ENCODE measurements around the gene CHST5.

CHST5 gene

GRCh38 chr16:75495076-75495674, 40.7 kb downstream of the CHST5 start, which contains the start of gene CHST6:
CHST6 (minus strand) TSS chr16:75495441; CDS start chr16:75479828, 15,613 bp downstream.
- H3K4ac ChIP-seq (ENCODE audit: low read depth in 1 of 2, low read length in 2 of 2), result no peak within 1 kb of the TSS
- peaks cover 13% of the 10 kb centered on the region for H3K4me1 ChIP-seq (ENCODE audit: control insufficient read depth, insufficient read depth, low read depth, low read length)
- no peak within 1 kb of the TSS for H3K23ac ChIP-seq (ENCODE audit: low read length in 2 of 2)
- H3K18ac ChIP-seq (ENCODE audit: low read depth in 1 of 2, low read length in 2 of 2), result peak within 1 kb of the TSS in 1 of 2 experiments; percentile 30
- H3K4me3 ChIP-seq (ENCODE audit: insufficient read depth in 1 of 2, low read depth in 1 of 2, low read length in 2 of 2), result peak within 1 kb of the TSS; percentile 2 to 74
- no peaks in the 10 kb centered on the region for H3K9me3 ChIP-seq (ENCODE audit: control insufficient read depth, low read length)
- WGBS, result 2% methylated on average over 34 of the region's 43 CpGs
- H2BK12ac ChIP-seq (ENCODE audit: low read length in 2 of 2), result no peak within 1 kb of the TSS
- H2AK5ac ChIP-seq (ENCODE audit: low read length, severe bottlenecking), result peak within 1 kb of the TSS; percentile 22
- no peak within 1 kb of the TSS for H2BK5ac ChIP-seq (ENCODE audit: low read depth, low read length, poor library complexity, severe bottlenecking)
- peak within 1 kb of the TSS; percentile 75 for H3K4me2 ChIP-seq (ENCODE audit: low read length, poor library complexity, severe bottlenecking)
- peak within 1 kb of the TSS; percentile 75 for H2AFZ ChIP-seq (ENCODE audit: low read depth, low read length)
- peak within 1 kb of the TSS; percentile 15 for H4K8ac ChIP-seq (ENCODE audit: low read length)
- no peaks in the 10 kb centered on the region for H3K36me3 ChIP-seq (ENCODE audit: control insufficient read depth in 1 of 2, insufficient read depth in 2 of 2, low read depth in 1 of 2, low read length in 2 of 2)
- peak within 1 kb of the TSS; percentile 19 for H2BK120ac ChIP-seq (ENCODE audit: low read depth, low read length)
- H3K27me3 ChIP-seq (ENCODE audit: control insufficient read depth in 1 of 2, insufficient read depth in 1 of 2, low read length in 2 of 2), result peaks cover 39 to 43% of the 10 kb centered on the region in 2 experiments
- DNase-seq, result peak; percentile 16
- peak within 1 kb of the TSS; percentile 23 for H2BK15ac ChIP-seq (ENCODE audit: low read depth, poor library complexity, severe bottlenecking)
- H3K14ac ChIP-seq (ENCODE audit: low read length in 2 of 2), result peak within 1 kb of the TSS in 1 of 2 experiments; percentile 67
- no peak within 1 kb of the TSS for H3K27ac ChIP-seq (ENCODE audit: low read length, poor library complexity, severe bottlenecking)
- peak within 1 kb of the TSS; percentile 54 for H3K9ac ChIP-seq (ENCODE audit: low read length)
- no peaks in the 10 kb centered on the region for H3K79me1 ChIP-seq (replicated peaks; ENCODE audit: low read length, poor library complexity, severe bottlenecking)
- no peak within 1 kb of the TSS for H4K91ac ChIP-seq (ENCODE audit: low read length)

GRCh38 chr16:75494661-75495075, 41.2 kb downstream of the CHST5 start:
- Histone ChIP-seq H3K27me3 (ENCODE audit: control insufficient read depth in 1 of 2, insufficient read depth in 1 of 2, low read length in 2 of 2) (peaks cover 39 to 43% of the 10 kb centered on the region in 2 experiments), H2AFZ (ENCODE audit: low read depth, low read length) (peak overlapping the region; percentile 75), H3K79me1 (replicated peaks; ENCODE audit: low read length, poor library complexity, severe bottlenecking) (no peaks in the 10 kb centered on the region), H3K23ac (ENCODE audit: low read length in 2 of 2) (no peak overlapping the region), H2BK15ac (ENCODE audit: low read depth, poor library complexity, severe bottlenecking) (peak overlapping the region; percentile 23), H2BK5ac (ENCODE audit: low read depth, low read length, poor library complexity, severe bottlenecking) (no peak overlapping the region), H3K4me2 (ENCODE audit: low read length, poor library complexity, severe bottlenecking) (peak overlapping the region; percentile 75), H3K9ac (ENCODE audit: low read length) (peak overlapping the region; percentile 54), H3K4me3 (ENCODE audit: insufficient read depth in 1 of 2, low read depth in 1 of 2, low read length in 2 of 2) (peak overlapping the region in 1 of 2 experiments; percentile 74), H3K36me3 (ENCODE audit: control insufficient read depth in 1 of 2, insufficient read depth in 2 of 2, low read depth in 1 of 2, low read length in 2 of 2) (no peaks in the 10 kb centered on the region), H3K27ac (ENCODE audit: low read length, poor library complexity, severe bottlenecking) (no peak overlapping the region), H3K18ac (ENCODE audit: low read depth in 1 of 2, low read length in 2 of 2) (peak overlapping the region in 1 of 2 experiments; percentile 30), H3K14ac (ENCODE audit: low read length in 2 of 2) (no peak overlapping the region), H3K4me1 (ENCODE audit: control insufficient read depth, insufficient read depth, low read depth, low read length) (peaks cover 13% of the 10 kb centered on the region), H3K9me3 (ENCODE audit: control insufficient read depth, low read length) (no peaks in the 10 kb centered on the region), H4K91ac (ENCODE audit: low read length) (no peak overlapping the region), H4K8ac (ENCODE audit: low read length) (no peak overlapping the region), H2BK12ac (ENCODE audit: low read length in 2 of 2) (no peak overlapping the region), H2AK5ac (ENCODE audit: low read length, severe bottlenecking) (no peak overlapping the region), H3K4ac (ENCODE audit: low read depth in 1 of 2, low read length in 2 of 2) (no peak overlapping the region), H2BK120ac (ENCODE audit: low read depth, low read length) (no peak overlapping the region)
- DNase-seq, result no peak
- WGBS, result 6% methylated on average over 26 of the region's 26 CpGs

GRCh38 chr16:75494184-75494583, 41.7 kb downstream of the CHST5 start:
- Histone ChIP-seq H3K4me1 (ENCODE audit: control insufficient read depth, insufficient read depth, low read depth, low read length) (peaks cover 13% of the 10 kb centered on the region), H4K91ac (ENCODE audit: low read length) (no peak overlapping the region), H2AK5ac (ENCODE audit: low read length, severe bottlenecking) (no peak overlapping the region), H3K4ac (ENCODE audit: low read depth in 1 of 2, low read length in 2 of 2) (no peak overlapping the region), H2BK5ac (ENCODE audit: low read depth, low read length, poor library complexity, severe bottlenecking) (no peak overlapping the region), H2BK12ac (ENCODE audit: low read length in 2 of 2) (no peak overlapping the region), H3K18ac (ENCODE audit: low read depth in 1 of 2, low read length in 2 of 2) (no peak overlapping the region), H2BK15ac (ENCODE audit: low read depth, poor library complexity, severe bottlenecking) (no peak overlapping the region), H3K9ac (ENCODE audit: low read length) (no peak overlapping the region), H3K79me1 (replicated peaks; ENCODE audit: low read length, poor library complexity, severe bottlenecking) (no peaks in the 10 kb centered on the region), H3K36me3 (ENCODE audit: control insufficient read depth in 1 of 2, insufficient read depth in 2 of 2, low read depth in 1 of 2, low read length in 2 of 2) (no peaks in the 10 kb centered on the region), H3K4me3 (ENCODE audit: insufficient read depth in 1 of 2, low read depth in 1 of 2, low read length in 2 of 2) (peak overlapping the region in 1 of 2 experiments; percentile 74), H4K8ac (ENCODE audit: low read length) (no peak overlapping the region), H3K9me3 (ENCODE audit: control insufficient read depth, low read length) (no peaks in the 10 kb centered on the region), H3K14ac (ENCODE audit: low read length in 2 of 2) (no peak overlapping the region), H3K27me3 (ENCODE audit: control insufficient read depth in 1 of 2, insufficient read depth in 1 of 2, low read length in 2 of 2) (peaks cover 39 to 43% of the 10 kb centered on the region in 2 experiments), H2AFZ (ENCODE audit: low read depth, low read length) (no peak overlapping the region), H2BK120ac (ENCODE audit: low read depth, low read length) (no peak overlapping the region), H3K4me2 (ENCODE audit: low read length, poor library complexity, severe bottlenecking) (peak overlapping the region; percentile 75), H3K27ac (ENCODE audit: low read length, poor library complexity, severe bottlenecking) (no peak overlapping the region), H3K23ac (ENCODE audit: low read length in 2 of 2) (no peak overlapping the region)
- WGBS, result 86% methylated on average over 4 of the region's 5 CpGs
- DNase-seq, result no peak

- H3K14ac ChIP-seq (ENCODE audit: low read length in 2 of 2), result peak overlapping the region in 1 of 2 experiments; percentile 59
- no peak overlapping the region for H3K4ac ChIP-seq (ENCODE audit: low read depth in 1 of 2, low read length in 2 of 2)
- peaks cover 36 to 44% of the 10 kb centered on the region in 2 experiments for H3K27me3 ChIP-seq (ENCODE audit: control insufficient read depth in 1 of 2, insufficient read depth in 1 of 2, low read length in 2 of 2)
- 88% methylated on average over 1 of the region's 1 CpG for WGBS
- H3K36me3 ChIP-seq (ENCODE audit: control insufficient read depth in 1 of 2, insufficient read depth in 2 of 2, low read depth in 1 of 2, low read length in 2 of 2), result no peaks in the 10 kb centered on the region
- no peak overlapping the region for H3K4me3 ChIP-seq (ENCODE audit: insufficient read depth in 1 of 2, low read depth in 1 of 2, low read length in 2 of 2)
- no peak overlapping the region for H3K9ac ChIP-seq (ENCODE audit: low read length)
- no peak for DNase-seq
- H3K4me2 ChIP-seq (ENCODE audit: low read length, poor library complexity, severe bottlenecking), result no peak overlapping the region
- H4K91ac ChIP-seq (ENCODE audit: low read length), result no peak overlapping the region
- no peak overlapping the region for H3K18ac ChIP-seq (ENCODE audit: low read depth in 1 of 2, low read length in 2 of 2)
- no peak overlapping the region for H2BK5ac ChIP-seq (ENCODE audit: low read depth, low read length, poor library complexity, severe bottlenecking)
- no peak overlapping the region for H2BK12ac ChIP-seq (ENCODE audit: low read length in 2 of 2)
- H3K79me1 ChIP-seq (replicated peaks; ENCODE audit: low read length, poor library complexity, severe bottlenecking), result no peaks in the 10 kb centered on the region
- H2BK120ac ChIP-seq (ENCODE audit: low read depth, low read length), result no peak overlapping the region
- peaks cover 13% of the 10 kb centered on the region for H3K4me1 ChIP-seq (ENCODE audit: control insufficient read depth, insufficient read depth, low read depth, low read length)
- H4K8ac ChIP-seq (ENCODE audit: low read length), result no peak overlapping the region
- H2BK15ac ChIP-seq (ENCODE audit: low read depth, poor library complexity, severe bottlenecking), result peak overlapping the region; percentile 20
- H3K9me3 ChIP-seq (ENCODE audit: control insufficient read depth, low read length), result no peaks in the 10 kb centered on the region
- no peak overlapping the region for H3K23ac ChIP-seq (ENCODE audit: low read length in 2 of 2)
- H2AFZ ChIP-seq (ENCODE audit: low read depth, low read length), result no peak overlapping the region
- no peak overlapping the region for H3K27ac ChIP-seq (ENCODE audit: low read length, poor library complexity, severe bottlenecking)
- no peak overlapping the region for H2AK5ac ChIP-seq (ENCODE audit: low read length, severe bottlenecking)
Observed at GRCh38 chr16:75491876-75492275, 44.0 kb downstream of the CHST5 start.

All from mesenchymal stem cell (in vitro differentiated cells and primary cell).